HCT116 (cell line): ENCODE results near the gene PXYLP1. TPM values are rescaled to one million over a fixed set of nuclear protein-coding genes. Genes with fewer than 3 reads are reported as not detected.

Source experiments
- ATAC-seq: fragments of 200-7000 bp; cut with Tn5 transposase; 2 replicates; pipeline ENCODE4 v1.9.1; 2020; ENCODE audit warnings: mild to moderate bottlenecking, moderate library complexity
- BruUV-seq: library from RNA; stranded (reverse); fragments of 400-500 nt; replicated peaks from 2 replicates; lab custom pipeline; 2021; lab: Mats Ljungman, UMichigan
- CTCF ChIA-PET: fragments of 300-600 bp; sonication (Branson Sonifier 250); formaldehyde crosslinking; loops from one replicate; lab custom pipeline; 2021; ENCODE audit warnings: antibody characterized with exemption; lab: Charles Lee
- POLR2A ChIA-PET: fragments of 300-600, 350-600 bp; sonication (Branson Sonifier 250); formaldehyde crosslinking; loops from one replicate; lab custom pipeline; 2021; ENCODE audit warnings: antibody characterized with exemption; lab: Charles Lee
- RAD21 ChIA-PET, 2 experiments: fragments of 300-600 bp; sonication (Branson Sonifier 250); formaldehyde crosslinking; loops; one replicate each; lab custom pipeline; 2023; ENCODE audit warnings: low total read pairs in 2 of 2; ENCODE audit not compliant: uncharacterized antibody in 2 of 2, unreplicated experiment in 2 of 2, low non-redundant PET in 1 of 2; lab: Charles Lee
- DNase-seq: peaks from one replicate; pipeline ENCODE4 v3.0.0-alpha.2; 2010; ENCODE audit warnings: low read depth, low spot score
- H2AFZ ChIP-seq: fragments of 200-600 bp; shearing (Covaris generic), sonication (generic); 2 replicates; pipeline ENCODE4 v1.6.1; 2017; ENCODE audit warnings: low read depth, mixed run types, mixed read lengths, antibody characterized with exemption, low read length; ENCODE audit not compliant: poor library complexity, severe bottlenecking
- H3K27ac ChIP-seq: 2 replicates; pipeline ENCODE4 v1.5.1; 2012; ENCODE audit warnings: low read depth, low read length
- H3K27me3 ChIP-seq: fragments of 200-600 bp; sonication (generic); 2 replicates; pipeline ENCODE4 v1.6.1; 2016; ENCODE audit warnings: mixed run types, low read length, mixed read lengths; ENCODE audit not compliant: insufficient read depth
- H3K36me3 ChIP-seq, 2 experiments: fragments of 200-500 bp in 1 of 2; fragments of 200-600 bp in 1 of 2; sonication (Bioruptor generic) in 1 of 2; sonication (generic) in 1 of 2; 2 replicates each; pipeline versions ENCODE4 v1.5.1 to v1.6.1; 2014 to 2016; ENCODE audit warnings: low read length in 2 of 2, inconsistent platforms in 1 of 2, mixed read lengths in 1 of 2, mixed run types in 1 of 2; ENCODE audit not compliant: insufficient read depth in 2 of 2, control insufficient read depth in 1 of 2
- H3K4me1 ChIP-seq, 2 experiments: fragments of 200-600 bp in 1 of 2; sonication (generic) in 1 of 2; 2 replicates each; pipeline versions ENCODE4 v1.5.1 to v1.6.1; 2012 to 2017; ENCODE audit warnings: low read length in 2 of 2, inconsistent platforms in 1 of 2, mild to moderate bottlenecking in 1 of 2, mixed read lengths in 1 of 2, mixed run types in 1 of 2, moderate library complexity in 1 of 2; ENCODE audit not compliant: insufficient read depth in 2 of 2, control insufficient read depth in 1 of 2
- H3K4me2 ChIP-seq: fragments of 200-600 bp; sonication (generic); 2 replicates; pipeline ENCODE4 v1.6.1; 2017; ENCODE audit warnings: mixed run types, low read length, mixed read lengths
- H3K4me3 ChIP-seq, 2 experiments: fragments of 200-600 bp in 1 of 2; sonication (generic) in 1 of 2; replicated peaks in 1 of 2; 2 replicates each; pipeline ENCODE4 v1.5.1; 2011 to 2016; ENCODE audit warnings: low read length in 2 of 2, control low read depth in 1 of 2, low read depth in 1 of 2, mild to moderate bottlenecking in 1 of 2, mixed read lengths in 1 of 2, mixed run types in 1 of 2
- H3K79me2 ChIP-seq: fragments of 200-600 bp; sonication (generic); 2 replicates; pipeline ENCODE4 v1.6.1; 2017; ENCODE audit warnings: mild to moderate bottlenecking, mixed run types, low read length, moderate library complexity, mixed read lengths; ENCODE audit not compliant: insufficient read depth
- H3K9ac ChIP-seq: fragments of 200-600 bp; sonication (generic); 2 replicates; pipeline ENCODE4 v1.6.1; 2016; ENCODE audit warnings: low read length, mixed read lengths
- H3K9me2 ChIP-seq: fragments of 200-600 bp; sonication (generic), shearing (Covaris generic); 2 replicates; pipeline ENCODE4 v1.6.1; 2017; ENCODE audit warnings: mixed run types, mild to moderate bottlenecking, moderate library complexity; ENCODE audit not compliant: insufficient read depth
- H3K9me3 ChIP-seq, 2 experiments: fragments of 200-500 bp in 1 of 2; fragments of 200-600 bp in 1 of 2; sonication (Bioruptor generic) in 1 of 2; sonication (generic) in 1 of 2; 2 replicates each; pipeline ENCODE4 v1.6.1; 2014 to 2017; ENCODE audit warnings: low read length in 2 of 2, mixed read lengths in 2 of 2, inconsistent platforms in 1 of 2, low read depth in 1 of 2, mild to moderate bottlenecking in 1 of 2, mixed run types in 1 of 2, moderate library complexity in 1 of 2; ENCODE audit not compliant: control insufficient read depth in 1 of 2, insufficient read depth in 1 of 2
- H4K20me1 ChIP-seq: fragments of 200-600 bp; sonication (generic), shearing (Covaris generic); 2 replicates; pipeline ENCODE4 v1.6.1; 2017; ENCODE audit warnings: mixed run types, mild to moderate bottlenecking, moderate library complexity; ENCODE audit not compliant: insufficient read depth
- CBX3 ChIP-seq: IDR thresholded peaks from 2 replicates; pipeline ENCODE4 v1.6.1; 2012; ENCODE audit warnings: low read depth
- CEBPB ChIP-seq: IDR thresholded peaks from 2 replicates; pipeline ENCODE4 v1.6.1; 2012; ENCODE audit warnings: low read depth
- CTCF ChIP-seq, 3 experiments: fragments of 200-600 bp in 1 of 3; sonication (generic) in 1 of 3; IDR thresholded peaks in 2 of 3; conservative IDR thresholded peaks in 1 of 3; 2 replicates each; pipeline ENCODE4 v1.5.1; 2012 to 2017; ENCODE audit warnings: low read depth in 2 of 3, low read length in 2 of 3, antibody characterized with exemption in 1 of 3, borderline replicate concordance in 1 of 3, control low read depth in 1 of 3, mild to moderate bottlenecking in 1 of 3, mixed read lengths in 1 of 3, mixed run types in 1 of 3, moderate library complexity in 1 of 3; ENCODE audit not compliant: insufficient read depth in 1 of 3
- EGR1 ChIP-seq: IDR thresholded peaks from 2 replicates; pipeline ENCODE4 v1.6.1; 2012; ENCODE audit warnings: low read depth
- EZH2phosphoT487 ChIP-seq: fragments of 200-600 bp; IDR thresholded peaks from 2 replicates; pipeline ENCODE4 v1.6.1; 2018; ENCODE audit warnings: antibody characterized with exemption, borderline replicate concordance
- FOSL1 ChIP-seq: IDR thresholded peaks from 2 replicates; pipeline ENCODE4 v1.6.1; 2012; ENCODE audit warnings: low read depth
- JUND ChIP-seq: IDR thresholded peaks from 2 replicates; pipeline ENCODE4 v1.6.1; 2012
- MAX ChIP-seq: IDR thresholded peaks from 2 replicates; pipeline ENCODE4 v1.6.1; 2012
- RAD21 ChIP-seq: IDR thresholded peaks from 2 replicates; pipeline ENCODE4 v1.6.1; 2012; ENCODE audit warnings: low read depth, mild to moderate bottlenecking
- REST ChIP-seq: IDR thresholded peaks from 2 replicates; pipeline ENCODE4 v1.6.1; 2012; ENCODE audit warnings: low read depth
- SIN3A ChIP-seq: IDR thresholded peaks from 2 replicates; pipeline ENCODE4 v1.6.1; 2012; ENCODE audit warnings: low read depth
- SRF ChIP-seq: IDR thresholded peaks from 2 replicates; pipeline ENCODE4 v1.6.1; 2012; ENCODE audit warnings: low read depth
- TCF7L2 ChIP-seq: IDR thresholded peaks from 2 replicates; pipeline ENCODE4 v1.7.0; 2011; ENCODE audit warnings: borderline replicate concordance, inconsistent platforms; ENCODE audit not compliant: insufficient read depth, insufficient read length; ENCODE audit errors: extremely low read depth
- ZBTB33 ChIP-seq: IDR thresholded peaks from 2 replicates; pipeline ENCODE4 v1.6.1; 2011; ENCODE audit warnings: mild to moderate bottlenecking, low read length, moderate library complexity; ENCODE audit not compliant: insufficient replicate concordance; ENCODE audit errors: extremely low read depth
- ZNF274 ChIP-seq: fragments of 200-500 bp; sonication (Bioruptor generic); IDR thresholded peaks from 2 replicates; pipeline ENCODE4 v1.6.1; 2014; ENCODE audit warnings: mild to moderate bottlenecking, low read depth, low read length, inconsistent platforms
- intact Hi-C: fragments of 100-400 bp; cut with micrococcal nuclease; formaldehyde crosslinking; loops from 2 replicates; pipeline ENCODE4 v1.10.0; 2022
- total RNA-seq: library from RNA; stranded (reverse); gene quantifications from one replicate; pipeline ENCODE4 v1.2.1, GENCODE V29; 2021; ENCODE audit not compliant: unreplicated experiment

Gene PXYLP1
- total RNA-seq, 1 experiment from 2014 or later, result 15.3 TPM

- intact Hi-C loops, result loop anchor here (5.0 kb wide), 1 partner anchor 263 kb away; no protein-coding TSS in a partner anchor
- Histone ChIP-seq H3K79me2 (no peaks in the 10 kb centered on the region), H3K4me1 (no peaks in the 10 kb centered on the region), H3K36me3 (no peaks in the 10 kb centered on the region), H3K4me3 (no peak overlapping the region), H3K9ac (no peak overlapping the region), H3K4me2 (no peak overlapping the region), H2AFZ (no peak overlapping the region), H4K20me1 (no peaks in the 10 kb centered on the region), H3K27me3 (no peaks in the 10 kb centered on the region), H3K9me3 (no peaks in the 10 kb centered on the region), H3K9me2 (no peaks in the 10 kb centered on the region), H3K27ac (no peak overlapping the region)
- TF ChIP-seq EZH2phosphoT487, result no peak
- TF ChIP-seq REST, result no peak
- no peak for TF ChIP-seq CEBPB
- no peak for TF ChIP-seq EGR1
- no peak for TF ChIP-seq ZNF274
- no peak for TF ChIP-seq MAX
- TF ChIP-seq CTCF (IDR thresholded peaks at IDR 0.05 in 2 of 3, conservative IDR thresholded peaks at IDR 0.05 in 1 of 3; ENCODE audit: borderline replicate concordance in 1 of 3, insufficient read depth in 1 of 3, low read depth in 2 of 3, low read length in 2 of 3), result no peak
- no peak for TF ChIP-seq ZBTB33
- TF ChIP-seq FOSL1, result no peak
- no peak for TF ChIP-seq CBX3
- no peak for TF ChIP-seq SIN3A
- no peak for TF ChIP-seq SRF
- TF ChIP-seq RAD21, result no peak
- TF ChIP-seq TCF7L2, result no peak
- TF ChIP-seq JUND, result no peak
- ChIA-PET POLR2A (no interaction called here), RAD21 (no interaction called here), CTCF (no interaction called here)
- ATAC-seq (no peak), DNase-seq (no peak)
- BruUV-seq, result no TSS peak
Observed at GRCh38 chr3:141275511-141275910, 43.9 kb downstream of the PXYLP1 start.
